Activated gamma-delta T cell (primary cell): ENCODE data around the gene SERPINE1.
A peak's percentile ranks its signal among the peaks of the same experiment; 100 is the strongest.

Experiments used
- DNase-seq: peaks from one replicate; lab custom pipeline; 2025; lab: John Stamatoyannopoulos, UW

SERPINE1 gene

GRCh38 chr7:101156277-101156676, 29.4 kb downstream of the SERPINE1 start:
- no peak for DNase-seq

- DNase-seq: no peak
Observed at GRCh38 chr7:101156866-101157589, 30.1 kb downstream of the SERPINE1 start.

- no peak for DNase-seq
Observed at GRCh38 chr7:101159696-101160674, 33.1 kb downstream of the SERPINE1 start.

GRCh38 chr7:101160910-101161309, 34.0 kb downstream of the SERPINE1 start:
- no peak for DNase-seq

- no peak for DNase-seq
Observed at GRCh38 chr7:101161692-101162471, 35.0 kb downstream of the SERPINE1 start.

GRCh38 chr7:101162551-101163278, 35.8 kb downstream of the SERPINE1 start:
- no peak for DNase-seq

GRCh38 chr7:101163279-101164070, 36.6 kb downstream of the SERPINE1 start:
- DNase-seq: no peak

- DNase-seq: no peak
Observed at GRCh38 chr7:101164071-101164840, 37.4 kb downstream of the SERPINE1 start.

GRCh38 chr7:101165075-101165957, 38.4 kb downstream of the SERPINE1 start, which contains the start of gene VGF:
Gene VGF, minus strand, starts transcription at chr7:101165569. Its CDS starts 726 bp downstream, at chr7:101164843.
- DNase-seq: peak; percentile 81

GRCh38 chr7:101165958-101166647, 39.2 kb downstream of the SERPINE1 start:
- no peak for DNase-seq

GRCh38 chr7:101166648-101166908, 39.7 kb downstream of the SERPINE1 start:
- DNase-seq: no peak

- DNase-seq: no peak
Observed at GRCh38 chr7:101166909-101167644, 40.2 kb downstream of the SERPINE1 start.

GRCh38 chr7:101167645-101168411, 40.9 kb downstream of the SERPINE1 start:
- no peak for DNase-seq

- DNase-seq: no peak
Observed at GRCh38 chr7:101168412-101169049, 41.6 kb downstream of the SERPINE1 start.

- no peak for DNase-seq
Observed at GRCh38 chr7:101169110-101169837, 42.4 kb downstream of the SERPINE1 start.
